ENCODE measurements around the gene SRCAP. TPM values are rescaled to one million over a fixed set of nuclear protein-coding genes. Genes with fewer than 3 reads are reported as not detected.
"Not testable (repeated sequence)": the region's sequence is repeated elsewhere in the genome, so short reads cannot be mapped to it uniquely, and the experiment has no call there.

SRCAP gene
- total RNA-seq, 2 experiments from 2014 or later = 58.7 to 69.5 TPM

DNA sequence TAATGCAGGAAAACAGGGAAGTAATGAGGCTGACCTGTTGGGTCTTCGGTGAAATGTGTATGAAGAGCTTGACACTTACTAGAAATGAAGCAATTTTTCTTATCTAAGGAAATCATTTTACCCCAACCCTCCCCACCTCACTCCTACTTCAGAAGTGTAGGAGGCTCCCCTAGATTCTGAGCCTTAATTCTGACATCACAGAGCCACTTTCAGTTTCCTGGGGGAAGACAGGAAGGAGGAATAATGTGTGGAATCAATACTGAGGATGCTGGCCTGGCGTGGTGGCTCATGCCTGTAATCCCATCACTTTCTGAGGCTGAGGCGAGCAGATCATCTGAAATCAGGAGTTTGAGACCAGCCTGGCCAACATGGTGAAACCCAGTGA, 20.4 kb upstream of the SRCAP start:
- H3K27ac Mint-ChIP-seq = no peak overlapping the region
- no peaks in the 10 kb centered on the region for H3K4me1 Mint-ChIP-seq
- H3K9me3 Mint-ChIP-seq (ENCODE audit: low read depth) = no peaks in the 10 kb centered on the region
- no peaks in the 10 kb centered on the region for H3K36me3 Mint-ChIP-seq (ENCODE audit: low read depth)
- H3K27me3 Mint-ChIP-seq = no peaks in the 10 kb centered on the region
- no peak for ATAC-seq
- POLR2A ChIA-PET = no interaction called here
- no peak overlapping the region for H3K4me3 Mint-ChIP-seq
- intact Hi-C loops (cut with DNase I, micrococcal nuclease) = no loop called here
- DNase-seq = no peak
- CTCF ChIA-PET = interaction anchor here (0.6 to 1.2 kb wide), 2 partner anchors 15 to 33 kb away, joined by 3 to 7 read pairs; no protein-coding TSS in a partner anchor

DNA sequence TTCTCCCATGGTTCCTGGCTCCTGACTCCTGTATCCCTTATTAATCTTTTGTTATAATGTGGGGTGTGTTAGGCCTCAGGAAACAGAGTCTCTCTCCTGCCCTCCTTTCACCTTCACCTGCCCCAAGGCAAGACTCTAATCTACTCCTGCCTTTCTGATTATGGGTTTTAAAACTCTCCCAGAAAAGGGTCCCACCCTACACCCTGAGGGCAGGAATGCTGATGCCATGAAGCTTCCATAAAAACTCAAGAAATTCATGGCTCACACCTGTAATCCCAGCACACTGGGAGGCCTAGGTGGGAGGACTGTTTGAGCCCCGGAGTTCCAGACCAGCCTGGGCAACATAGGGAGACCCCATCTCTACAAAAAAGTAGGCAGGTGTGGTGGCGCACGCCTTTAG, 18.6 kb upstream of the SRCAP start:
- Mint-ChIP-seq H3K4me3 (no peak overlapping the region), H3K4me1 (no peaks in the 10 kb centered on the region), H3K27ac (no peak overlapping the region), H3K9me3 (ENCODE audit: low read depth) (no peaks in the 10 kb centered on the region), H3K36me3 (ENCODE audit: low read depth) (no peaks in the 10 kb centered on the region), H3K27me3 (no peaks in the 10 kb centered on the region)
- ATAC-seq (no peak), DNase-seq (no peak)
- POLR2A ChIA-PET = no interaction called here
- CTCF ChIA-PET = interaction anchor here (0.8 to 1.0 kb wide), 2 partner anchors 89 to 134 kb away, joined by 3 to 4 read pairs; no protein-coding TSS in a partner anchor
- intact Hi-C loops (cut with DNase I, micrococcal nuclease) = no loop called here

DNA sequence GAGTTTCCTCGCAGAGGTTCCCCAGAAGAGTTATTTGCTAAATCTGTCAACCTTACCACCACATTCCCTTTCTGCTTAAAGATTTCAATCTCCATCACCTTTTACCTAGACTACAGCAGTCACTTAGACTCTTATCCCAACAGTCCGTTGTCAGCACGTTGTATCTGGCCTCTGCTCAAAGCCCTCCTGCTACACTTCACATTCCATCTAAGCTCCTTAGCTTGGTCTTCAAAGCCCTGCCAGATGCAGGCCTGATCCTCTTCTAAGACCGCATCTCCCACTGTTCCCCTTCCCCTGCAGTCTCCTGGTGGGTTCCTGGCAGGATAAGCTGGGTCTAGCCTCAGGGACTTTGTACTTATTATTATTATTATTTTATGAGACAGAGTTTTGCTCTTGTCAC, 10.3 kb upstream of the SRCAP start:
- Mint-ChIP-seq H3K4me1 (peaks cover 2% of the 10 kb centered on the region), H3K27me3 (no peaks in the 10 kb centered on the region), H3K27ac (no peak overlapping the region), H3K4me3 (no peak overlapping the region), H3K36me3 (ENCODE audit: low read depth) (no peaks in the 10 kb centered on the region), H3K9me3 (ENCODE audit: low read depth) (no peaks in the 10 kb centered on the region)
- ChIA-PET POLR2A (no interaction called here), CTCF (interaction anchor here (0.7 to 2.1 kb wide), 3 partner anchors 9 to 321 kb away, joined by 4 to 7 read pairs (median 5); no protein-coding TSS in a partner anchor)
- no peak for DNase-seq
- ATAC-seq = no peak
- intact Hi-C loops (cut with DNase I, micrococcal nuclease) = no loop called here

DNA sequence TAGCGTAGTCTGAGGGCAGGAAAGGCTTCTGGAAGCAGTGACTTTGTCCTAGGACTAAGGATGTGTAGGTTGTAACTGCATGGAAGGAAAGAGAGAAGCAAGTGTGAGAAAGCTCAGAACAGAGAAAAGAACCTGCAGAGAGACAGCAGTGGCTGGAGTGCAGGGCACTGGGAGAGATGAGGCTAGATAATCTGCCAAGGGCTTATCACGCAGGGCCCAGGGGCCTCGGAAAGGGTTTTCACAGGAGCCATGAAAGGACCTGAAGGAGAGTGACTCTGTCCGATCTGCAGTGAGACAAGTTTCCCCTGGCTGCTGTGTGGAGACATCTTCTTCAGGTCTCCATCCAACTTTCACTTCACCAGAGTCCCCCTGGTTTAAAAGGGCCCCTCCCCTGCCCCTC, 7.1 kb upstream of the SRCAP start:
- no peak for DNase-seq
- no peaks in the 10 kb centered on the region for H3K36me3 Mint-ChIP-seq (ENCODE audit: low read depth)
- H3K27me3 Mint-ChIP-seq = no peaks in the 10 kb centered on the region
- intact Hi-C loops (cut with DNase I, micrococcal nuclease) = no loop called here
- no peak for ATAC-seq
- H3K27ac Mint-ChIP-seq = no peak overlapping the region
- H3K4me1 Mint-ChIP-seq = peaks cover 9% of the 10 kb centered on the region
- H3K9me3 Mint-ChIP-seq (ENCODE audit: low read depth) = no peaks in the 10 kb centered on the region
- no peak overlapping the region for H3K4me3 Mint-ChIP-seq
- ChIA-PET CTCF (interaction anchor here (0.6 to 3.4 kb wide), 3 partner anchors 25 to 163 kb away, joined by 3 to 20 read pairs (median 4); no protein-coding TSS in a partner anchor), POLR2A (no interaction called here)

DNA sequence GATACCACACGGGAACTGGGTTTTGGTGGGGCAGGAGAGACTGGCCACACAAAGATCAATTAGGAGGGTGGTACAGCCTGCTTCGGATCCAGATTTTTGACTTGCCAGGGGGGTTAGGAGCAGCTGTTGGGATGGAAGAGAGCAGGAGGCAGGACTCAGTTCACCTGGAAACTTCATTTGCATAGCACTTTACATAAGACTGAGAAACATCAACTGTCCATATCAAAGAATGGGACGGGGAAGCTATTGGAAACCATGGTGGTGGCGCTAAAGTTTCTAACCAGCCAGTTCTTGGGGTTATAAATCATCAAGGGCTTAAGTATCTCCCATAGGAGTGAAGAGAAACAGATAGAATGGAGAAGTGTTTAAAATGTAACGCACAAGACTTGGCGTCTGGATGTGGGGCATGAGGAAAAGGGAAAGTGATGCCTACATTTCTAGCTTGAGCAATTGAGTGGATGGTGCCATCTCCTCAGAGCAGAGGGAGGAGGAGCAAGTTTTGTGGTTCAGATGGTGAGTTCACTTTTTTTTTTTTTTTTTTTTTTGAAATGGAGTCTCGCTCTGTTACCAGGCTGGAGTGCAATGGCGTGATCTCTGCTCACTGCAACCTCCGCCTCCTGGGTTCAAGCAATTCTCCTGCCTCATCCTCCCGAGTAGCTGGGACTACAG, 6.4 kb upstream of the SRCAP start:
- H3K9me3 Mint-ChIP-seq (ENCODE audit: low read depth) = no peaks in the 10 kb centered on the region
- ATAC-seq (no peak), DNase-seq (no peak)
- POLR2A ChIA-PET = no interaction called here
- no peak overlapping the region for H3K27ac Mint-ChIP-seq
- H3K36me3 Mint-ChIP-seq (ENCODE audit: low read depth) = no peaks in the 10 kb centered on the region
- CTCF ChIA-PET = interaction anchor here (0.6 to 3.9 kb wide), 7 partner anchors 14 to 145 kb away, joined by 3 to 35 read pairs (median 4); partner anchors contain the start of gene FBRS
- no peak overlapping the region for H3K4me3 Mint-ChIP-seq
- H3K27me3 Mint-ChIP-seq = no peaks in the 10 kb centered on the region
- intact Hi-C loops (cut with DNase I, micrococcal nuclease) = no loop called here
- peaks cover 15% of the 10 kb centered on the region for H3K4me1 Mint-ChIP-seq

DNA sequence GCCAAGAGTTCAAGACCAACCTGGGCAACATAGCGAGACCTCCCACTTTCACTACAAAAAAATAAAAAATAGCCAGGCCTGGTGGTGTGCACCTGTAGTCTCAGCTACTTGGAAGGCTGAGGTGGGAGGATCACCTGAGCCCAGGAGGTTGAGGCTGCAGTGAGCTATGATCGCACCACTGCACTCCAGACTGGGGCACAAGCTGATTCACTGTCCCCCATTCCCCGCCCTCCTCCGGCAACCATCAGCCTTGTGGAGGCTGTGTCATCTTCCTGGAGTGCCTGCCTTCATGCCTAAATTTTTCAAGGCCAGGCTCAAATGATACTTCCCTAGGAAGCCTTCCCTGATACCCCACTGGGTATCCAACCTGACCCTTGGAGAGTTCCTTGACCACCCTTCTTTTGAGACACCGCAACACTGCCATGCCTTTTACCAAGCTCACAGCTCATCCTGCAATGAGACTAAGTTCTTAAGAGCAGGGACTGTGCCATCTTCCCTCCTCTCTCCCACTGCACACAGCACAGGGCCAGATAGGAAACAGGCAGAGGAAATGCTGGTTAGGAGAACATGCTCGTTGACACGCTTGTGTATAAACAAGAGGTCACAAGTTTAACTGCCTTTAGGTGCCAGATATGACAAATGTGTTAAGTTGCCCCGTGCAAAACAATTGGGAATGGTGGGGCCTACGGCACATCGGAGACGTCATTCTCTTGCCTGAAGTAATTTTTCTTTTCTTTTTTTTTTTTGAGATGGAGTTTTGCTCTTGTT, 3.9 kb upstream of the SRCAP start:
- intact Hi-C loops (cut with DNase I, micrococcal nuclease) = loop anchor here (1.0 to 5.0 kb wide), 3 partner anchors 35 to 603 kb away; partner anchors contain the start of genes TBX6 (in 1 of the 2) and ZNF764 (in 1 of the 2)
- ATAC-seq (no peak), DNase-seq (no peak)
- H3K36me3 Mint-ChIP-seq (ENCODE audit: low read depth) = peaks cover 12% of the 10 kb centered on the region
- POLR2A ChIA-PET = interaction anchor here (0.6 to 1.3 kb wide), 3 partner anchors 20 to 36 kb away, joined by 3 to 9 read pairs (median 3); no protein-coding TSS in a partner anchor
- H3K9me3 Mint-ChIP-seq (ENCODE audit: low read depth) = no peaks in the 10 kb centered on the region
- CTCF ChIA-PET = interaction anchor here (0.5 to 3.9 kb wide), 11 partner anchors 12 to 879 kb away, joined by 3 to 35 read pairs (median 4); partner anchors contain the start of genes DCTPP1, FBRS, PHKG2 and PRR14
- H3K27me3 Mint-ChIP-seq = no peaks in the 10 kb centered on the region
- no peak overlapping the region for H3K4me3 Mint-ChIP-seq
- peaks cover 26% of the 10 kb centered on the region for H3K4me1 Mint-ChIP-seq
- H3K27ac Mint-ChIP-seq = no peak overlapping the region

DNA sequence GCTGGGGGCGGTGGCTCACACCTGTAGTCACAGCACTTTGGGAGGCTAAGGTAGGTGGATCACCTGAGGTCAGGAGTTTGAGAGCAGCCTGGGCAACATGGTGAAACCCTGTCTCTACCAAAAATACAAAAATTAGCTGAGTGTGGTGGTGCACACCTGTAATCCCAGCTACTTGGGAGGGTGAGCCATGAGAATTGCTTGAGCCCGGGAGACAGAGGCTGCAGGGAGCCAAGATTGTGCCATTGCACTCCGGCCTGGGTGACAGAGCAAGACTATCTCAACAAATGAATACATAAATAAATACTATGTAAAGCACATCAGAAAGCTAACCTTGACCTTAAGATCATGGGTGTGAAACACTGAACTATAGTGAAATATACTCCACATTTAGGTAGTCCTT, 2.3 kb upstream of the SRCAP start:
- not testable (repeated sequence) for H3K9me3 Mint-ChIP-seq (ENCODE audit: low read depth); H3K27ac Mint-ChIP-seq; ATAC-seq; H3K4me3 Mint-ChIP-seq; DNase-seq; H3K27me3 Mint-ChIP-seq
- peaks cover 24% of the 10 kb centered on the region for H3K36me3 Mint-ChIP-seq (ENCODE audit: low read depth)
- CTCF ChIA-PET = interaction anchor here (0.5 to 2.2 kb wide), 13 partner anchors 7 to 267 kb away, joined by 3 to 23 read pairs (median 4); partner anchors contain the start of genes DCTPP1, FBRS and PRR14
- intact Hi-C loops (cut with DNase I, micrococcal nuclease) = loop anchor here (5.0 kb wide), 2 partner anchors 139 to 604 kb away; partner anchors contain the start of genes TBX6 (in 1 of the 2) and ZNF764 (in 1 of the 2)
- POLR2A ChIA-PET = interaction anchor here (0.9 to 1.7 kb wide), 3 partner anchors 15 to 267 kb away, joined by 3 to 10 read pairs (median 3); partner anchors contain the start of gene DCTPP1
- H3K4me1 Mint-ChIP-seq = peaks cover 31% of the 10 kb centered on the region

DNA sequence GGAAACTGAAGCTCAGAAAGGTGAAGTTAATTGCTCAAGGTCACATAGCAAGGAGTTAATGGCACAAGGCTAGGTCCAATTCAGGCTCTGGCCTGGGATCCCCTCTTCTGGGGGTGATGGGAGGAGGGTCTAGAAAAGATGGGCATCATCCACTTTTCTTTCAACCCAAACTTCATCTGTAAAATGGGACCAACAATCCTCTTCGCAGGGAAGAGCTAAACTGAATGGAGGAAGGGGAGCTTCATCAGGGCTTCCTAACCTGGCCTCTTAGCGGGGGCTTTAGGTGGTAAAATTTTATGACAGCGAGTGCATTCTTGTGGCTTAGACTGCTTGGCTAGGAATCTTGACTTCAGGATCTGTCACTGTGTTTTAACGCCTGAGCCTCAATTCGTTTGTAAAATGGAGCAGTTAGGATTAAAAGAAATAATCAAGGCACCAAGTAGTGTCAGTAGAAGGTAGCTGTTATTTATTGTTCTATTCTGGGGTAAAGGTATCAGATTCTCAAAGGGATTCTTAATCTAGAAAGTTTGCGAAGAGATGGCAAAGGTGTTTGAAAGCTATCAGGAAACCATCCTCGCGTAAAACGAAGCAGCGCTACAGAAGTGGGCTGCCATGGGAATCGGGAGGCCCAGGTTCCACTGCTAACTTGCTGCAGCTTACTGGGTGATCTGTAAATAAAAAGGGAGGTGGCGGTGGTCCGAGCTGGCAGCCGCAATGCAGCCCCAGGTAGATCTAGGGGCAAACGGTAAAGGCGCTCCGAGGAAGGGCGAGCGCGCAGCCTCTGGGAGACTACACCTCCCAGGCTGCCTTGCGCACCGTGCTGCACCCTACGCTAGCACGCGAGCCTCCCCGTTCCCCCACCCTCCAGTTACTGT, 1.5 kb upstream of the SRCAP start:
- H3K9me3 Mint-ChIP-seq (ENCODE audit: low read depth) = no peaks in the 10 kb centered on the region
- H3K27me3 Mint-ChIP-seq = no peaks in the 10 kb centered on the region
- ATAC-seq = peak; percentile 89
- peak overlapping the region; percentile 99 for H3K27ac Mint-ChIP-seq
- ChIA-PET POLR2A (interaction anchor here (0.7 to 1.7 kb wide), 6 partner anchors 10 to 268 kb away, joined by 3 to 10 read pairs (median 4); partner anchors contain the start of gene DCTPP1), CTCF (interaction anchor here (0.5 to 2.2 kb wide), 20 partner anchors 8 to 606 kb away, joined by 3 to 23 read pairs (median 3); partner anchors contain the start of genes DCTPP1, FBRS, PRR14 and TBX6)
- H3K4me1 Mint-ChIP-seq = peaks cover 31% of the 10 kb centered on the region
- intact Hi-C loops (cut with DNase I, micrococcal nuclease) = loop anchor here (1.0 to 5.0 kb wide), 28 partner anchors 39 to 762 kb away; partner anchors contain the start of genes FBRS (in 2 of the 2), ZNF764 (in 2 of the 2), ALDOA (in 1 of the 2) and ARMC5 (in 1 of the 2)
- H3K4me3 Mint-ChIP-seq = peak overlapping the region; percentile 96
- DNase-seq = no peak
- H3K36me3 Mint-ChIP-seq (ENCODE audit: low read depth) = peaks cover 24% of the 10 kb centered on the region

DNA sequence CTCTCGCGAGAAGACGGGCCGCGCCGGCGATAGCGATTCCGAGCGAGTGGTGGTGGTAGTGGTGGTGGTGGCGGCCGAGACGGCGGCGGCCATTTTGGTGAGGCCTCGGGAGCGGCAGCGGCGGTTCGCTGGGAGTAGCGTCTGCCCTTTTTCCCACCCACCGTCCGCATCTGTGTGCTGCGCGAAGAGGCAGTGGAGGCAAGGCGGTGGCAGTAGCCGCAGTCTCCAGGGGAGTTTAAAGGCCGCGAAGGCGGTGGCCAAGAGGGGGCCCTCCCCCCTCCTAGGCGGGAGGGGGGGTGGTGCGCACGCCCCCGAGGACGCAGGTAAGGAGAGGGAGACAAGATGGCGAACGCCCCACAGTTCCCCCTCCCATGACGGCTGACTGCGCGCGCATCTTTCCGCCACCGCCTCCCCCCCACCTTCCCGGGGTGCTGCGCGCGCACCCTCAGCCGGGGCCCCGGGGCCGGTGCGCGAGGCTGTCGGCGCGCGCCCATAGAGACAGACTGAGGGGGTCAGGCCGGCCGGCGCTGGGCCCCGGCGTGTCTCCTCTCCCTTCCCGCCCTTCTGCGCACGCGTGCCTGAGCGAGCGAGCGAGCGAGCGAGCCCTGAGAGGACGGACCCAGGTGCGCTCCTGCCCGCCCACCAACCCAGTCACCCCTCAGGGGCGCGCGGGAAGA, 694 bp upstream of the SRCAP start:
- ATAC-seq = peak; percentile 75
- intact Hi-C loops (cut with DNase I, micrococcal nuclease) = loop anchor here (1.0 to 5.0 kb wide), 28 partner anchors 40 to 761 kb away; partner anchors contain the start of genes FBRS (in 2 of the 2), ZNF764 (in 2 of the 2), ALDOA (in 1 of the 2) and ARMC5 (in 1 of the 2)
- Mint-ChIP-seq H3K4me1 (peaks cover 33% of the 10 kb centered on the region), H3K4me3 (peak overlapping the region; percentile 96), H3K27me3 (no peaks in the 10 kb centered on the region), H3K9me3 (ENCODE audit: low read depth) (no peaks in the 10 kb centered on the region), H3K27ac (peak overlapping the region; percentile 99), H3K36me3 (ENCODE audit: low read depth) (peaks cover 29% of the 10 kb centered on the region)
- DNase-seq = peak; percentile 100
- ChIA-PET CTCF (interaction anchor here (0.8 to 2.2 kb wide), 6 partner anchors 39 to 268 kb away, joined by 3 to 23 read pairs (median 6); partner anchors contain the start of genes DCTPP1, FBRS and PRR14), POLR2A (interaction anchor here (0.6 to 1.7 kb wide), 4 partner anchors 25 to 40 kb away, joined by 3 to 10 read pairs (median 4); partner anchors contain the start of gene FBRS)

All from activated CD4-positive, alpha-beta T cell treated with anti-CD3 and anti-CD28 coated beads for 36 hours (primary cell).